ENCODE measurements around the gene PITX2. TPM values are rescaled to one million over a fixed set of nuclear protein-coding genes. Genes with fewer than 3 reads are reported as not detected.

Gene PITX2
- total and polyA plus RNA-seq, 2 experiments from 2014 or later: 4.3 to 5.6 TPM

DNA sequence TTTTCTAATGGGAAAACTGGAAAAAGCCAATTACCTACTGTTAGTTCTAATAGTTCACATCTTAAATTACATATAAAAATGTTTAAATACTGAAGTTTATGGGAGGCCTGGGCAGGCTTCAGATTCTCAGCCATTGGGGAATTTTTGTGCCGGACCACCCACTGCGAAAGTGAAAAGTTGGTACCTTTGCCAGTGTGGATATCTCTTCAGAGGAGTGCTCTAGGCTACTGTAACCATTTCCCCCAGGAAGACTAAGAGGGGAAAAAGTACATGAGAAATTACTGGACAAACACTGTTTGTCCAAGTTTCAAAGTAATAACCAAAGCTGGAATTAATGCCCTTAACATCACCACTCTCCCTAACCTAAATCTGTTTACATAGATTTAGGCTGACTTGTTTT lies 20.8 kb downstream of the PITX2 start:
- H3K27ac ChIP-seq: no peak overlapping the region
- H3K9ac ChIP-seq: no peak overlapping the region
- WGBS, 2 experiments (ENCODE audit: low coverage in 1 of 2, low lambda C conversion rate in 2 of 2, missing lambda C conversion rate in 2 of 2): 98 to 100% methylated on average over 2 of the region's 2 CpGs
- H3K79me2 ChIP-seq (ENCODE audit: insufficient read depth): no peaks in the 10 kb centered on the region
- no peaks in the 10 kb centered on the region for H3K4me1 ChIP-seq (ENCODE audit: insufficient read depth)
- no peaks in the 10 kb centered on the region for H3F3A ChIP-seq (ENCODE audit: insufficient read depth)
- in situ Hi-C loops (cut with MboI): no loop called here
- H4K20me1 ChIP-seq (ENCODE audit: insufficient read depth): no peaks in the 10 kb centered on the region
- no peak for TF ChIP-seq EZH2 (IDR thresholded peaks at IDR 0.05; ENCODE audit: insufficient read depth, poor library complexity, severe bottlenecking)
- TF ChIP-seq EZH2phosphoT487 (IDR thresholded peaks at IDR 0.05; ENCODE audit: insufficient read depth, low read depth): no peak
- H3K27me3 ChIP-seq (replicated peaks; ENCODE audit: insufficient read depth): no peaks in the 10 kb centered on the region
- no peaks in the 10 kb centered on the region for H3K9me3 ChIP-seq (ENCODE audit: low read depth)
- no peak overlapping the region for H3K4me3 ChIP-seq
- H3K36me3 ChIP-seq (ENCODE audit: low read depth): no peaks in the 10 kb centered on the region
- H3K4me2 ChIP-seq (ENCODE audit: unreplicated experiment): no peak overlapping the region
- H2AFZ ChIP-seq: no peak overlapping the region
- no peaks in the 10 kb centered on the region for H3K9me2 ChIP-seq (ENCODE audit: insufficient read depth)
- DNase-seq: no peak

DNA sequence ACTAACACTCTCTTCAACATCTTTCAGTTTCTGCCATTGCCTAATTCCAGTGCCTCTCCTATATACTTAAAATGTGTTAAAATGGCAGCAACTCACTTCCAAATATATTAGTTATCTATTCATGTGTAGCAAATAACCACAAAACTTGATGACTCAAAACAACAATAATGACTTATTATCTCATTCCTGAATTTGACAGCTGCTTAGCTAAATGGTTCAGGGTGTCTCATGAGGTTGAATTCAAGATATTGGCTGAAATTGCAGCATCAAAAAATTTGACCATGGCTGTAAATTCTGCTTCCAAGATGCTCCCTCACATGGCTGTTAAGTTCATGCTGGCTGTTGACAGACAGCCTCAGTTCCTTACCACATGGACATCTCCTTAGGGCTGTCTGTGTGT lies 25.3 kb downstream of the PITX2 start:
- Histone ChIP-seq H3K9me2 (ENCODE audit: insufficient read depth) (no peaks in the 10 kb centered on the region), H3K4me2 (ENCODE audit: unreplicated experiment) (no peak overlapping the region), H3K79me2 (ENCODE audit: insufficient read depth) (no peaks in the 10 kb centered on the region), H3K4me3 (no peak overlapping the region), H2AFZ (no peak overlapping the region), H3K4me1 (ENCODE audit: insufficient read depth) (no peaks in the 10 kb centered on the region), H3K9me3 (ENCODE audit: low read depth) (no peaks in the 10 kb centered on the region), H4K20me1 (ENCODE audit: insufficient read depth) (no peaks in the 10 kb centered on the region), H3K27me3 (replicated peaks; ENCODE audit: insufficient read depth) (no peaks in the 10 kb centered on the region), H3F3A (ENCODE audit: insufficient read depth) (no peaks in the 10 kb centered on the region), H3K27ac (no peak overlapping the region), H3K36me3 (ENCODE audit: low read depth) (no peaks in the 10 kb centered on the region), H3K9ac (no peak overlapping the region)
- in situ Hi-C loops (cut with MboI): loop anchor here (25.0 kb wide), 2 partner anchors 365 to 1015 kb away; no protein-coding TSS in a partner anchor
- no peak for TF ChIP-seq EZH2phosphoT487 (IDR thresholded peaks at IDR 0.05; ENCODE audit: insufficient read depth, low read depth)
- TF ChIP-seq EZH2 (IDR thresholded peaks at IDR 0.05; ENCODE audit: insufficient read depth, poor library complexity, severe bottlenecking): no peak
- DNase-seq: no peak

DNA sequence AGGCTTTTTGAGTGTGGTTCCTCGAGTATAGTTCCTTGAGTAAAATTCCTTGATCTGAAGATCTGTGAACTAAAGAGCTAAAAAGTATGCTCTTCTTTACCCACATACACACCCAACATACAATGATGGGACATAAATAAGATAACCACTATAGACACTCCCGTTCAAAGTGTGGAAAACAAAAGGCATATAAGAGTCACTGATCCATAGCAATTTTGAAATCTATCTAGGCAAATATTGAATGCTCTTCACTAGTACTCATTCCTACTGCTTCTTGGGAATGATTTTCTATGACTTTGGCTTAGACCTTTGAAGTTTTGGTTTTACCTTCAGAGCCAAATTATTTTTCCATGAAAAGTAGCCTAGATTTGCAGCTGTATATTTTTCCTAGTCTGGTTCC lies 26.4 kb downstream of the PITX2 start:
- Histone ChIP-seq H3K4me1 (ENCODE audit: insufficient read depth) (no peaks in the 10 kb centered on the region), H3K79me2 (ENCODE audit: insufficient read depth) (no peaks in the 10 kb centered on the region), H3K9me2 (ENCODE audit: insufficient read depth) (no peaks in the 10 kb centered on the region), H3K4me3 (no peak overlapping the region), H3K36me3 (ENCODE audit: low read depth) (no peaks in the 10 kb centered on the region), H3K9me3 (ENCODE audit: low read depth) (no peaks in the 10 kb centered on the region), H3K4me2 (ENCODE audit: unreplicated experiment) (no peak overlapping the region), H3F3A (ENCODE audit: insufficient read depth) (no peaks in the 10 kb centered on the region), H4K20me1 (ENCODE audit: insufficient read depth) (no peaks in the 10 kb centered on the region), H2AFZ (no peak overlapping the region), H3K9ac (no peak overlapping the region), H3K27ac (no peak overlapping the region), H3K27me3 (replicated peaks; ENCODE audit: insufficient read depth) (no peaks in the 10 kb centered on the region)
- in situ Hi-C loops (cut with MboI): loop anchor here (25.0 kb wide), 2 partner anchors 366 to 1016 kb away; no protein-coding TSS in a partner anchor
- DNase-seq: no peak
- no peak for TF ChIP-seq EZH2 (IDR thresholded peaks at IDR 0.05; ENCODE audit: insufficient read depth, poor library complexity, severe bottlenecking)
- no peak for TF ChIP-seq EZH2phosphoT487 (IDR thresholded peaks at IDR 0.05; ENCODE audit: insufficient read depth, low read depth)
- WGBS, 2 experiments (ENCODE audit: low coverage in 1 of 2, low lambda C conversion rate in 2 of 2, missing lambda C conversion rate in 2 of 2): 75 to 85% methylated on average over 2 of the region's 2 CpGs

DNA sequence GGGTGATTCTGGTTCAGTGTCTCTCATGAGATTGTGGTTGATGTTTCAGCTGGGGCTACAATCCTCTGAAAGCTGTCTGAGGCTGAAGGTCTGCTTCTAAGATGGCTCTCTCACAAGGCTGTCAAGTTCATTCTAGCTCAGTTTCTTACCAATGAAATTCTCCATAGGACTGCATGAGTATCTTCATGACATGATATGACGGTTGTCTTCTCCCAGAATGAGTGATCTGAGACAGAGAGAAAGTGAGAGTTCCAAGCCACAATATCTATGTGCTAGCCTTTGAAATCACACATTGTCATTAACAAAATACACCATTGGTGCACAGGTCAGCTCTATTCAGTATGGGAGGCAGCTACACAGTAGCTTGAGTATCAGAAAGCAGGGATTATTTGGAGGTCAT lies 27.3 kb downstream of the PITX2 start:
- Histone ChIP-seq H3K36me3 (ENCODE audit: low read depth) (no peaks in the 10 kb centered on the region), H2AFZ (no peak overlapping the region), H3K27me3 (replicated peaks; ENCODE audit: insufficient read depth) (no peaks in the 10 kb centered on the region), H4K20me1 (ENCODE audit: insufficient read depth) (no peaks in the 10 kb centered on the region), H3K4me1 (ENCODE audit: insufficient read depth) (no peaks in the 10 kb centered on the region), H3K9ac (no peak overlapping the region), H3K4me2 (ENCODE audit: unreplicated experiment) (no peak overlapping the region), H3K9me2 (ENCODE audit: insufficient read depth) (no peaks in the 10 kb centered on the region), H3K4me3 (no peak overlapping the region), H3K27ac (no peak overlapping the region), H3K9me3 (ENCODE audit: low read depth) (no peaks in the 10 kb centered on the region), H3K79me2 (ENCODE audit: insufficient read depth) (no peaks in the 10 kb centered on the region), H3F3A (ENCODE audit: insufficient read depth) (no peaks in the 10 kb centered on the region)
- no peak for DNase-seq
- WGBS, 2 experiments (ENCODE audit: low coverage in 1 of 2, low lambda C conversion rate in 2 of 2, missing lambda C conversion rate in 2 of 2): 70 to 83% methylated on average over 1 of the region's 1 CpG
- no peak for TF ChIP-seq EZH2 (IDR thresholded peaks at IDR 0.05; ENCODE audit: insufficient read depth, poor library complexity, severe bottlenecking)
- TF ChIP-seq EZH2phosphoT487 (IDR thresholded peaks at IDR 0.05; ENCODE audit: insufficient read depth, low read depth): no peak
- in situ Hi-C loops (cut with MboI): loop anchor here (25.0 kb wide), 2 partner anchors 367 to 1017 kb away; no protein-coding TSS in a partner anchor

DNA sequence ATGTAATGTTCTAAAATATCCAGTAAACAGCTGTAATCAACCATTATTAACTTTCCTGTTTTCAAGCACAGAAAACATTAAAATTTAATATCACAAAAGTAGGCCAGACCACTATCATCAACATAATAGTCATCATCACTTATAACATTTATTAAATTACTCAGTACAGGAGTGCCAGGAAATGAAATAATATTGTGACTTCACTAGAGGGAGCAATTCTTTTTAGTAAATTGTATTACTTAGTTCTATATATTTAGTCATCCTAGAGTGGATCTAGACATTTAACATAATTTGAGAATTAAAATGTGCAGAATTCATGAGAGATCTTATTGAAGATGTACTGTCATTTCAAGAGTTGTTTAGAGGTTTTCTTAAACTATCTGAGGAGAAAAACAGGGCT lies 33.6 kb downstream of the PITX2 start:
- Histone ChIP-seq H3K4me2 (ENCODE audit: unreplicated experiment) (no peak overlapping the region), H3K27me3 (replicated peaks; ENCODE audit: insufficient read depth) (no peaks in the 10 kb centered on the region), H3K36me3 (ENCODE audit: low read depth) (no peaks in the 10 kb centered on the region), H3F3A (ENCODE audit: insufficient read depth) (no peaks in the 10 kb centered on the region), H4K20me1 (ENCODE audit: insufficient read depth) (no peaks in the 10 kb centered on the region), H3K9ac (no peak overlapping the region), H3K79me2 (ENCODE audit: insufficient read depth) (no peaks in the 10 kb centered on the region), H2AFZ (no peak overlapping the region), H3K4me1 (ENCODE audit: insufficient read depth) (no peaks in the 10 kb centered on the region; the same call in 1 of the 2 replicates), H3K9me3 (ENCODE audit: low read depth) (no peaks in the 10 kb centered on the region), H3K27ac (no peak overlapping the region), H3K9me2 (ENCODE audit: insufficient read depth) (no peaks in the 10 kb centered on the region), H3K4me3 (no peak overlapping the region)
- peak; percentile 62 for DNase-seq
- TF ChIP-seq EZH2 (IDR thresholded peaks at IDR 0.05; ENCODE audit: insufficient read depth, poor library complexity, severe bottlenecking): no peak
- no peak for TF ChIP-seq EZH2phosphoT487 (IDR thresholded peaks at IDR 0.05; ENCODE audit: insufficient read depth, low read depth)
- in situ Hi-C loops (cut with MboI): loop anchor here (25.0 kb wide), 2 partner anchors 373 to 1023 kb away; no protein-coding TSS in a partner anchor
